ENCODE measurements around the gene TRIM8. TPM values are rescaled to one million over a fixed set of nuclear protein-coding genes. Genes with fewer than 3 reads are reported as not detected.
A peak's percentile ranks its signal among the peaks of the same experiment; 100 is the strongest.

TRIM8 gene
- total and polyA plus RNA-seq, 7 experiments from 2014 or later: 23.9 to 88.7 (median 58.2) TPM

GRCh38 chr10:102679596-102679995 lies 35.3 kb downstream of the TRIM8 start:
- H3K27me3 Mint-ChIP-seq: no peaks in the 10 kb centered on the region
- no peaks in the 10 kb centered on the region for H3K9me3 Mint-ChIP-seq
- DNase-seq (no peak), ATAC-seq (no peak)
- Histone ChIP-seq H3K27ac (ENCODE audit: low read depth, low read length) (no peak overlapping the region), H3K4me3 (ENCODE audit: low read length) (no peak overlapping the region), H3K4me1 (ENCODE audit: control insufficient read depth in 2 of 2, insufficient read depth in 2 of 2, low read length in 2 of 2) (peaks cover 7 to 41% of the 10 kb centered on the region in 2 donors), H3K9me3 (ENCODE audit: control insufficient read depth in 2 of 3, low read length in 3 of 3) (no peaks in the 10 kb centered on the region), H3K36me3 (ENCODE audit: control insufficient read depth in 2 of 3, insufficient read depth in 3 of 3, low read length in 3 of 3) (no peaks in the 10 kb centered on the region), H3K27me3 (ENCODE audit: control insufficient read depth in 2 of 2, insufficient read depth in 2 of 2, low read length in 2 of 2) (no peaks in the 10 kb centered on the region)
- CTCF ChIA-PET: interaction anchor here (0.9 to 1.3 kb wide), 2 partner anchors 32 to 34 kb away, joined by 3 to 5 read pairs; no protein-coding TSS in a partner anchor
- H3K36me3 Mint-ChIP-seq: peaks cover 0 to 14% (median 4%) of the 10 kb centered on the region in 5 donors
- POLR2A ChIA-PET: interaction anchor here (1.2 kb wide), 1 partner anchor 33 kb away, joined by 3 read pairs; no protein-coding TSS in a partner anchor
- intact Hi-C loops (cut with micrococcal nuclease): no loop called here
- no peak overlapping the region for H3K4me3 Mint-ChIP-seq
- H3K4me1 Mint-ChIP-seq: peaks cover 22 to 59% (median 45%) of the 10 kb centered on the region in 7 donors
- no peak overlapping the region for H3K27ac Mint-ChIP-seq

- Mint-ChIP-seq H3K27ac (peak overlapping the region in 4 of 9 donors; percentile 51 to 81 (median 56)), H3K4me3 (no peak overlapping the region)
- POLR2A ChIA-PET: interaction anchor here (1.2 to 1.9 kb wide), 2 partner anchors 32 to 36 kb away, joined by 4 read pairs; partner anchors contain the start of gene ARL3
Observed at GRCh38 chr10:102681696-102682095, 37.4 kb downstream of the TRIM8 start.

GRCh38 chr10:102682416-102682815 lies 38.1 kb downstream of the TRIM8 start:
- peak; percentile 47 for ATAC-seq
- POLR2A ChIA-PET: interaction anchor here (1.0 to 2.2 kb wide), 3 partner anchors 9 to 36 kb away, joined by 3 to 8 read pairs (median 4); partner anchors contain the start of gene ARL3

More at GRCh38 chr10:102681696-102682095, 37.4 kb downstream of the TRIM8 start:
- CTCF ChIA-PET: no interaction called here
- Mint-ChIP-seq H3K27me3 (no peaks in the 10 kb centered on the region), H3K36me3 (peaks cover 0 to 18% (median 5%) of the 10 kb centered on the region in 5 donors), H3K4me1 (peaks cover 10 to 38% (median 24%) of the 10 kb centered on the region in 7 donors), H3K9me3 (no peaks in the 10 kb centered on the region)
- H3K27me3 ChIP-seq (ENCODE audit: control insufficient read depth in 2 of 2, insufficient read depth in 2 of 2, low read length in 2 of 2): no peaks in the 10 kb centered on the region
- H3K36me3 ChIP-seq (ENCODE audit: control insufficient read depth in 2 of 3, insufficient read depth in 3 of 3, low read length in 3 of 3): peaks cover 0 to 7% (median 0%) of the 10 kb centered on the region in 3 experiments
- intact Hi-C loops (cut with micrococcal nuclease): no loop called here
- H3K4me3 ChIP-seq (ENCODE audit: low read length): no peak overlapping the region
- H3K27ac ChIP-seq (ENCODE audit: low read depth, low read length): no peak overlapping the region
- no peaks in the 10 kb centered on the region for H3K9me3 ChIP-seq (ENCODE audit: control insufficient read depth in 2 of 3, low read length in 3 of 3)
- H3K4me1 ChIP-seq (ENCODE audit: control insufficient read depth in 2 of 2, insufficient read depth in 2 of 2, low read length in 2 of 2): peaks cover 0 to 21% of the 10 kb centered on the region in 2 donors
- no peak for ATAC-seq
- DNase-seq: no peak

GRCh38 chr10:102682981-102683380 lies 38.7 kb downstream of the TRIM8 start:
- Mint-ChIP-seq H3K4me1 (peaks cover 8 to 26% (median 19%) of the 10 kb centered on the region in 7 donors), H3K27ac (peak overlapping the region in 2 of 9 donors; percentile 12 to 32), H3K36me3 (peaks cover 0 to 18% (median 9%) of the 10 kb centered on the region in 5 donors), H3K9me3 (no peaks in the 10 kb centered on the region), H3K4me3 (no peak overlapping the region), H3K27me3 (no peaks in the 10 kb centered on the region)
- Histone ChIP-seq H3K4me3 (ENCODE audit: low read length) (no peak overlapping the region), H3K9me3 (ENCODE audit: control insufficient read depth in 2 of 3, low read length in 3 of 3) (no peaks in the 10 kb centered on the region), H3K27me3 (ENCODE audit: control insufficient read depth in 2 of 2, insufficient read depth in 2 of 2, low read length in 2 of 2) (no peaks in the 10 kb centered on the region), H3K4me1 (ENCODE audit: control insufficient read depth in 2 of 2, insufficient read depth in 2 of 2, low read length in 2 of 2) (peaks cover 0 to 17% of the 10 kb centered on the region in 2 donors), H3K36me3 (ENCODE audit: control insufficient read depth in 2 of 3, insufficient read depth in 3 of 3, low read length in 3 of 3) (peaks cover 0 to 7% (median 0%) of the 10 kb centered on the region in 3 experiments), H3K27ac (ENCODE audit: low read depth, low read length) (no peak overlapping the region)
- ATAC-seq: no peak
- intact Hi-C loops (cut with micrococcal nuclease): no loop called here
- POLR2A ChIA-PET: interaction anchor here (1.0 to 2.2 kb wide), 3 partner anchors 9 to 37 kb away, joined by 3 to 8 read pairs (median 4); partner anchors contain the start of gene ARL3
- CTCF ChIA-PET: no interaction called here
- no peak for DNase-seq

More at GRCh38 chr10:102682416-102682815, 38.1 kb downstream of the TRIM8 start:
- CTCF ChIA-PET: no interaction called here
- no peak overlapping the region for H3K4me3 ChIP-seq (ENCODE audit: low read length)
- H3K27ac ChIP-seq (ENCODE audit: low read depth, low read length): no peak overlapping the region
- Mint-ChIP-seq H3K4me1 (peaks cover 8 to 31% (median 22%) of the 10 kb centered on the region in 7 donors), H3K27me3 (no peaks in the 10 kb centered on the region), H3K4me3 (peak overlapping the region in 1 of 10 donors; percentile 56), H3K36me3 (peaks cover 0 to 18% (median 5%) of the 10 kb centered on the region in 5 donors), H3K9me3 (no peaks in the 10 kb centered on the region), H3K27ac (peak overlapping the region in 4 of 9 donors; percentile 9 to 81 (median 44))
- no peaks in the 10 kb centered on the region for H3K9me3 ChIP-seq (ENCODE audit: control insufficient read depth in 2 of 3, low read length in 3 of 3)
- DNase-seq: peak in 6 of 9 donors; percentile 22 to 43 (median 30)
- intact Hi-C loops (cut with micrococcal nuclease): no loop called here
- H3K4me1 ChIP-seq (ENCODE audit: control insufficient read depth in 2 of 2, insufficient read depth in 2 of 2, low read length in 2 of 2): peaks cover 0 to 17% of the 10 kb centered on the region in 2 donors
- peaks cover 0 to 7% (median 0%) of the 10 kb centered on the region in 3 experiments for H3K36me3 ChIP-seq (ENCODE audit: control insufficient read depth in 2 of 3, insufficient read depth in 3 of 3, low read length in 3 of 3)
- H3K27me3 ChIP-seq (ENCODE audit: control insufficient read depth in 2 of 2, insufficient read depth in 2 of 2, low read length in 2 of 2): no peaks in the 10 kb centered on the region

GRCh38 chr10:102683736-102684135 lies 39.5 kb downstream of the TRIM8 start:
- ChIA-PET POLR2A (interaction anchor here (2.2 kb wide), 1 partner anchor 10 kb away, joined by 8 read pairs; no protein-coding TSS in a partner anchor), CTCF (no interaction called here)
- H3K27ac Mint-ChIP-seq: peak overlapping the region in 6 of 9 donors; percentile 22 to 48 (median 38)
- H3K27me3 Mint-ChIP-seq: no peaks in the 10 kb centered on the region
- no peak for DNase-seq
- no peaks in the 10 kb centered on the region for H3K9me3 ChIP-seq (ENCODE audit: control insufficient read depth in 2 of 3, low read length in 3 of 3)
- peaks cover 3 to 19% (median 14%) of the 10 kb centered on the region in 7 donors for H3K4me1 Mint-ChIP-seq
- no peak overlapping the region for H3K27ac ChIP-seq (ENCODE audit: low read depth, low read length)
- no peak for ATAC-seq
- intact Hi-C loops (cut with micrococcal nuclease): no loop called here
- H3K27me3 ChIP-seq (ENCODE audit: control insufficient read depth in 2 of 2, insufficient read depth in 2 of 2, low read length in 2 of 2): no peaks in the 10 kb centered on the region
- no peak overlapping the region for H3K4me3 Mint-ChIP-seq
- H3K36me3 Mint-ChIP-seq: peaks cover 0 to 18% (median 11%) of the 10 kb centered on the region in 5 donors
- H3K36me3 ChIP-seq (ENCODE audit: control insufficient read depth in 2 of 3, insufficient read depth in 3 of 3, low read length in 3 of 3): peaks cover 0 to 7% (median 0%) of the 10 kb centered on the region in 3 experiments
- H3K4me1 ChIP-seq (ENCODE audit: control insufficient read depth in 2 of 2, insufficient read depth in 2 of 2, low read length in 2 of 2): peaks cover 0 to 17% of the 10 kb centered on the region in 2 donors
- no peaks in the 10 kb centered on the region for H3K9me3 Mint-ChIP-seq
- H3K4me3 ChIP-seq (ENCODE audit: low read length): no peak overlapping the region

GRCh38 chr10:102691285-102692066 lies 47.2 kb downstream of the TRIM8 start:
- CTCF ChIA-PET: no interaction called here
- peaks cover 0 to under 1% (median 0%) of the 10 kb centered on the region in 3 experiments for H3K36me3 ChIP-seq (ENCODE audit: control insufficient read depth in 2 of 3, insufficient read depth in 3 of 3, low read length in 3 of 3)
- POLR2A ChIA-PET: interaction anchor here (0.8 to 1.5 kb wide), 2 partner anchors 23 to 45 kb away, joined by 3 to 4 read pairs; partner anchors contain the start of genes ARL3 and SFXN2
- Mint-ChIP-seq H3K4me3 (no peak overlapping the region), H3K36me3 (peaks cover 0 to 14% (median 4%) of the 10 kb centered on the region in 5 donors), H3K27ac (no peak overlapping the region), H3K27me3 (no peaks in the 10 kb centered on the region), H3K9me3 (no peaks in the 10 kb centered on the region), H3K4me1 (peaks cover 0 to 3% (median 0%) of the 10 kb centered on the region in 7 donors)
- no peak overlapping the region for H3K4me3 ChIP-seq (ENCODE audit: low read length)
- DNase-seq: no peak
- H3K9me3 ChIP-seq (ENCODE audit: control insufficient read depth in 2 of 3, low read length in 3 of 3): no peaks in the 10 kb centered on the region
- ATAC-seq: no peak
- no peaks in the 10 kb centered on the region for H3K4me1 ChIP-seq (ENCODE audit: control insufficient read depth in 2 of 2, insufficient read depth in 2 of 2, low read length in 2 of 2)
- no peaks in the 10 kb centered on the region for H3K27me3 ChIP-seq (ENCODE audit: control insufficient read depth in 2 of 2, insufficient read depth in 2 of 2, low read length in 2 of 2)
- H3K27ac ChIP-seq (ENCODE audit: low read depth, low read length): no peak overlapping the region
- intact Hi-C loops (cut with micrococcal nuclease): no loop called here

Data from naive thymus-derived CD4-positive, alpha-beta T cell (primary cell).